ENCODE results near the gene SAMD9.
"Not testable (repeated sequence)": the region's sequence is repeated elsewhere in the genome, so short reads cannot be mapped to it uniquely, and the experiment has no call there.

Gene SAMD9

GRCh38 chr7:93119191-93119905 is 1.6 kb upstream of the SAMD9 start:
- no peaks in the 10 kb centered on the region for H3K27me3 ChIP-seq (ENCODE audit: control insufficient read depth in 1 of 2, insufficient read depth in 2 of 2, low read length in 2 of 2)
- no peaks in the 10 kb centered on the region for H3K36me3 ChIP-seq (ENCODE audit: insufficient read depth, low read length)
- no peak overlapping the region for H3K27ac ChIP-seq (ENCODE audit: low read depth, low read length)
- H3K9ac ChIP-seq (ENCODE audit: low read length) = no peak overlapping the region
- no peak overlapping the region for H3K4me3 ChIP-seq (ENCODE audit: low read depth in 1 of 2, low read length in 2 of 2)
- no peaks in the 10 kb centered on the region for H3K9me3 ChIP-seq (ENCODE audit: low read length)
- H3K4me1 ChIP-seq (ENCODE audit: insufficient read depth, low read length) = peaks cover 11% of the 10 kb centered on the region

DNA sequence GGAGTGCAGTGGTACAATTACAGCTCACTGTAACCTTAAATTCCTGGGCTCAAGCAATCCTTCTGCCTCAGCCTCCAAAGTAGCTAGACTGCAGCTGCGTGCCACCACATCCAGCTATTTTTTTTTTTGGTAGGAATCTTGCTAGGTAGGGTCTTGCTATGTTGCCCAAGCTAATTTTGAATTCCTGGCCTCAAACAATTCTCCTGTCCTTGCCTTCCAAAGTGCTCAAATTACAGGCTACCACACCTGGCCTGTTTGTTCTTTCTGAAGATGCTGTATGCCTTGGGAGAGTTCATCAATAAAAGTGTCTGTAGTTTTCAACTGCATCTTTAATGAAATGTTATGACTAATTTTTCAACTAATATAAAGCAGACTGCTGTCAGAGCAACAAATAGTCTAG is 452 bp downstream of the SAMD9 start:
- Histone ChIP-seq H3K4me3 (ENCODE audit: low read depth in 1 of 2, low read length in 2 of 2) (peak overlapping the region; percentile 47 to 63), H3K9me3 (ENCODE audit: low read length) (no peaks in the 10 kb centered on the region), H3K4me1 (ENCODE audit: insufficient read depth, low read length) (peaks cover 11% of the 10 kb centered on the region), H3K27me3 (ENCODE audit: control insufficient read depth in 1 of 2, insufficient read depth in 2 of 2, low read length in 2 of 2) (no peaks in the 10 kb centered on the region), H3K36me3 (ENCODE audit: insufficient read depth, low read length) (no peaks in the 10 kb centered on the region), H3K9ac (ENCODE audit: low read length) (peak overlapping the region; percentile 11), H3K27ac (ENCODE audit: low read depth, low read length) (no peak overlapping the region)

- Histone ChIP-seq H3K27me3 (ENCODE audit: control insufficient read depth in 1 of 2, insufficient read depth in 2 of 2, low read length in 2 of 2) (no peaks in the 10 kb centered on the region), H3K27ac (ENCODE audit: low read depth, low read length) (no peak overlapping the region), H3K9ac (ENCODE audit: low read length) (no peak overlapping the region), H3K9me3 (ENCODE audit: low read length) (no peaks in the 10 kb centered on the region), H3K36me3 (ENCODE audit: insufficient read depth, low read length) (no peaks in the 10 kb centered on the region), H3K4me3 (ENCODE audit: low read depth in 1 of 2, low read length in 2 of 2) (peak overlapping the region in 1 of 2 donors; percentile 63), H3K4me1 (ENCODE audit: insufficient read depth, low read length) (peaks cover 11% of the 10 kb centered on the region)
Observed at GRCh38 chr7:93115796-93116195, 2.0 kb downstream of the SAMD9 start.

GRCh38 chr7:93108003-93108402 is 9.8 kb downstream of the SAMD9 start:
- no peaks in the 10 kb centered on the region for H3K4me1 ChIP-seq (ENCODE audit: insufficient read depth, low read length)
- H3K4me3 ChIP-seq (ENCODE audit: low read depth in 1 of 2, low read length in 2 of 2) = no peak overlapping the region
- H3K27ac ChIP-seq (ENCODE audit: low read depth, low read length) = no peak overlapping the region
- no peak overlapping the region for H3K9ac ChIP-seq (ENCODE audit: low read length)
- H3K27me3 ChIP-seq (ENCODE audit: control insufficient read depth in 1 of 2, insufficient read depth in 2 of 2, low read length in 2 of 2) = no peaks in the 10 kb centered on the region
- H3K36me3 ChIP-seq (ENCODE audit: insufficient read depth, low read length) = peaks cover 20% of the 10 kb centered on the region
- H3K9me3 ChIP-seq (ENCODE audit: low read length) = peaks cover 30% of the 10 kb centered on the region

DNA sequence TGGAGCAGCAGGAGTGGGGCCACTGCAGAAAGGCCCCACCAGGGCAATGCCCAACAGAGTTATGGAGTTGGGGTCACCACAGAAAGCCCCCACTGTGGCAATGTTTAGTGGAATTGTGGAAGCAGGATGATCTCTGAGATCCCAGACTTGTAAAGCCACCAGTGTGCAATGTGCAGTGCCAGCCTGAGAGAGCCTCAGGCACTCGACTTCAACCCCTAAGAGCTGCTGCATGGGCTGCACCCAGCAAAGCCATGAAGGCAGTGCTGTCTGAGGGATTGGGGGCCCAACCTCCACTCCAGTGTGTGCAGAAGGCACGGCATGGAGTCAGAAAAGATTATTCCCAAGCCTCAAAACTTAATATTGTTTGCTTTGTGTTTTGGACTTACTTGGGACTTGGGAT is 20.4 kb downstream of the SAMD9 start:
- Histone ChIP-seq H3K9me3 (ENCODE audit: low read length) (peaks cover 20% of the 10 kb centered on the region), H3K4me1 (ENCODE audit: insufficient read depth, low read length) (no peaks in the 10 kb centered on the region), H3K9ac (ENCODE audit: low read length) (no peak overlapping the region), H3K27me3 (ENCODE audit: control insufficient read depth in 1 of 2, insufficient read depth in 2 of 2, low read length in 2 of 2) (no peaks in the 10 kb centered on the region), H3K4me3 (ENCODE audit: low read depth in 1 of 2, low read length in 2 of 2) (no peak overlapping the region), H3K27ac (ENCODE audit: low read depth, low read length) (no peak overlapping the region), H3K36me3 (ENCODE audit: insufficient read depth, low read length) (no peaks in the 10 kb centered on the region)

GRCh38 chr7:93092757-93093370 is 24.9 kb downstream of the SAMD9 start:
- no peaks in the 10 kb centered on the region for H3K9me3 ChIP-seq (ENCODE audit: low read length)
- H3K27me3 ChIP-seq (ENCODE audit: control insufficient read depth in 1 of 2, insufficient read depth in 2 of 2, low read length in 2 of 2) = no peaks in the 10 kb centered on the region

GRCh38 chr7:93073357-93073756 is 44.4 kb downstream of the SAMD9 start:
- not testable (repeated sequence) for H3K36me3 ChIP-seq (ENCODE audit: insufficient read depth, low read length); H3K9ac ChIP-seq (ENCODE audit: low read length)

More at GRCh38 chr7:93092757-93093370, 24.9 kb downstream of the SAMD9 start:
- Histone ChIP-seq H3K4me3 (ENCODE audit: low read depth in 1 of 2, low read length in 2 of 2) (no peak overlapping the region), H3K9ac (ENCODE audit: low read length) (no peak overlapping the region), H3K36me3 (ENCODE audit: insufficient read depth, low read length) (no peaks in the 10 kb centered on the region), H3K27ac (ENCODE audit: low read depth, low read length) (no peak overlapping the region), H3K4me1 (ENCODE audit: insufficient read depth, low read length) (no peaks in the 10 kb centered on the region)

GRCh38 chr7:93062599-93062998 is 55.2 kb downstream of the SAMD9 start:
- no peaks in the 10 kb centered on the region for H3K27me3 ChIP-seq (ENCODE audit: control insufficient read depth in 1 of 2, insufficient read depth in 2 of 2, low read length in 2 of 2)
- H3K9me3 ChIP-seq (ENCODE audit: low read length) = no peaks in the 10 kb centered on the region
- H3K27ac ChIP-seq (ENCODE audit: low read depth, low read length) = no peak overlapping the region
- no peak overlapping the region for H3K4me3 ChIP-seq (ENCODE audit: low read depth in 1 of 2, low read length in 2 of 2)
- H3K36me3 ChIP-seq (ENCODE audit: insufficient read depth, low read length) = no peaks in the 10 kb centered on the region
- H3K4me1 ChIP-seq (ENCODE audit: insufficient read depth, low read length) = no peaks in the 10 kb centered on the region
- H3K9ac ChIP-seq (ENCODE audit: low read length) = no peak overlapping the region

More at GRCh38 chr7:93073357-93073756, 44.4 kb downstream of the SAMD9 start:
- H3K27ac ChIP-seq (ENCODE audit: low read depth, low read length); H3K9me3 ChIP-seq (ENCODE audit: low read length); H3K27me3 ChIP-seq (ENCODE audit: control insufficient read depth in 1 of 2, insufficient read depth in 2 of 2, low read length in 2 of 2); H3K4me1 ChIP-seq (ENCODE audit: insufficient read depth, low read length); H3K4me3 ChIP-seq (ENCODE audit: low read depth in 1 of 2, low read length in 2 of 2): not testable (repeated sequence)

DNA sequence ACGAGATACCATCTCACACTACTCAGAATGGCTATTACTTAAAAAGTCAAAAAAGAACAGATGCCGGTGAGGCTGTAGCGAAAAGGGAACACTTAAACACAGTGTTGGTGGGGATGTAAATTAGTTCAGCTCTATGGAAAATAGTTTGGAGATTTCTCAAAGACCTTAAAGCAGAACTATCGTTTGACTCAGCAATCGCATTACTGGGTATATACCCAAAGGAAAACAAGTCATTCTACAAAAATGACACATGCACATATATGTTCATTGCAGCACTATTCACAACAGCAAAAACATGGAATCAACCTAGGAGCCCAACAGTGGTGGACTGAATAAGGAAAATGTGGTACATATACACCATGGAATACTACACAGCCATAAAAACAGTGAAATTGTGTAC is 56.9 kb downstream of the SAMD9 start:
- Histone ChIP-seq H3K4me3 (ENCODE audit: low read depth in 1 of 2, low read length in 2 of 2) (no peak overlapping the region), H3K9me3 (ENCODE audit: low read length) (no peaks in the 10 kb centered on the region), H3K4me1 (ENCODE audit: insufficient read depth, low read length) (no peaks in the 10 kb centered on the region), H3K9ac (ENCODE audit: low read length) (no peak overlapping the region), H3K27ac (ENCODE audit: low read depth, low read length) (no peak overlapping the region), H3K36me3 (ENCODE audit: insufficient read depth, low read length) (no peaks in the 10 kb centered on the region), H3K27me3 (ENCODE audit: control insufficient read depth in 1 of 2, insufficient read depth in 2 of 2, low read length in 2 of 2) (no peaks in the 10 kb centered on the region)

DNA sequence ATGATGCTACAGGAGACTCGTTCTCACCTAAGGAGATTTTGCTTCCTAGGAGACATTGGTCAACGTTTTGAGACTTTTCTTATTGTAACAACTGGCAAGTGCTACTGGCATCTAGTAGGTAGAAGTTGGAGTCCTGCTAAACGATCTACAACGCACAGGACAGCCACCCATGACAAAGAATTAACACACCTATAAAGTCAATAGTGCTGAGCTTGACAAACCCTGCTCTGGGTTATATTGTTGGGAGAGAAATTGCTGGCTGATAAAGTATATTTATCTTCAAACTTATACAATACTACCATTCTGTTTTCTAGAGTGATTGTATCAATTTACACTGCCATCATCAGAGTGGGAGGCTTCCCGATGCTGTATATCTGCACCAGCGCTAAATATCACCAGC is 57.8 kb downstream of the SAMD9 start:
- H3K4me3 ChIP-seq (ENCODE audit: low read depth in 1 of 2, low read length in 2 of 2) = no peak overlapping the region
- no peaks in the 10 kb centered on the region for H3K9me3 ChIP-seq (ENCODE audit: low read length)
- H3K4me1 ChIP-seq (ENCODE audit: insufficient read depth, low read length) = no peaks in the 10 kb centered on the region
- no peak overlapping the region for H3K9ac ChIP-seq (ENCODE audit: low read length)
- H3K36me3 ChIP-seq (ENCODE audit: insufficient read depth, low read length) = no peaks in the 10 kb centered on the region
- no peak overlapping the region for H3K27ac ChIP-seq (ENCODE audit: low read depth, low read length)
- H3K27me3 ChIP-seq (ENCODE audit: control insufficient read depth in 1 of 2, insufficient read depth in 2 of 2, low read length in 2 of 2) = no peaks in the 10 kb centered on the region

- H3K4me1 ChIP-seq (ENCODE audit: insufficient read depth, low read length); H3K36me3 ChIP-seq (ENCODE audit: insufficient read depth, low read length); H3K27ac ChIP-seq (ENCODE audit: low read depth, low read length); H3K27me3 ChIP-seq (ENCODE audit: control insufficient read depth in 1 of 2, insufficient read depth in 2 of 2, low read length in 2 of 2); H3K9me3 ChIP-seq (ENCODE audit: low read length); H3K9ac ChIP-seq (ENCODE audit: low read length); H3K4me3 ChIP-seq (ENCODE audit: low read depth in 1 of 2, low read length in 2 of 2): not testable (repeated sequence)
Observed at GRCh38 chr7:93056621-93057020, 61.2 kb downstream of the SAMD9 start.

DNA sequence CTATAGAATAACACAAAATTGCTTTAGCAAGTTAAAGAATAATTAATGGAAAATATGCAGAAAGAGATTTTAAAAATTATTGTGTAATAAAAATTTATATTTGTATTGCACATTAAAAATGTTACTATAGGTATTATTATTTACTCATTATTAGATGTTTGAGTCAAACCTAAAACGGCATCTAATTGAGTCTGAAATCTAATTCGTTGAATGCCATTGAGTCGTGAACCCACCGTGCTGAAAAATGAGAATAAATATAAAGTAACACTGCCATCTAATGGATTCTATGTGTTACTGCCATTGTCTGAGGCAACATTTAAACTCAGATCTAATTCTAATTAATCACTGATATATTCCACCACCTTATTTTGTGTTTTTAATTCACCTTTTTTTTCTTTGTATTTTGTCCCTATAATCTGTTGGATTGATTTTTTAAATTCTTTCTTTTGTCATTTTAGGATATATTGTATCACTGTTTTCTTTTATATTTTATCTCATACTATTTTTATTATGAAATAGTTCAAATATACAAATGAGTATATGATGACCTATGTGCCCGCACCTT is 62.2 kb downstream of the SAMD9 start:
- Histone ChIP-seq H3K9me3 (ENCODE audit: low read length) (no peaks in the 10 kb centered on the region), H3K9ac (ENCODE audit: low read length) (no peak overlapping the region), H3K27me3 (ENCODE audit: control insufficient read depth in 1 of 2, insufficient read depth in 2 of 2, low read length in 2 of 2) (no peaks in the 10 kb centered on the region), H3K36me3 (ENCODE audit: insufficient read depth, low read length) (no peaks in the 10 kb centered on the region), H3K4me1 (ENCODE audit: insufficient read depth, low read length) (no peaks in the 10 kb centered on the region), H3K27ac (ENCODE audit: low read depth, low read length) (no peak overlapping the region), H3K4me3 (ENCODE audit: low read depth in 1 of 2, low read length in 2 of 2) (no peak overlapping the region)
